RCC 7860 (cell line): Measurements from ENCODE around the gene ZSCAN12.
A peak's percentile ranks its signal among the peaks of the same experiment; 100 is the strongest.
"Not testable (repeated sequence)": the region's sequence is repeated elsewhere in the genome, so short reads cannot be mapped to it uniquely, and the experiment has no call there.

Experiments
- DNase-seq: peaks from one replicate; pipeline ENCODE4 v3.0.0-alpha.2; 2015; ENCODE audit warnings: low spot score
- FAIRE-seq: peaks from 2 replicates; lab custom pipeline; 2012; peaks lifted over from hg19 to GRCh38; lab: Jason Lieb, UNC

ZSCAN12 gene

GRCh38 chr6:28399350-28400121 lies at the start of gene ZSCAN12:
Gene ZSCAN12, minus strand, starts transcription at chr6:28399747. Its CDS starts 1,342 bp downstream, at chr6:28398405.
- no peak for FAIRE-seq
- peak; percentile 44 for DNase-seq

GRCh38 chr6:28449056-28449455 lies 49.5 kb upstream of the ZSCAN12 start:
- DNase-seq, result no peak
- FAIRE-seq, result no peak

- not testable (repeated sequence) for FAIRE-seq
These were observed 48.0 kb upstream of the ZSCAN12 start for GRCh38 chr6:28447512-28447906.

GRCh38 chr6:28446818-28447511 lies 47.4 kb upstream of the ZSCAN12 start:
- FAIRE-seq (no peak), DNase-seq (no peak)

More at GRCh38 chr6:28447512-28447906, 48.0 kb upstream of the ZSCAN12 start:
- not testable (repeated sequence) for DNase-seq

GRCh38 chr6:28444759-28445158 lies 45.2 kb upstream of the ZSCAN12 start:
- FAIRE-seq, DNase-seq: not testable (repeated sequence)

- DNase-seq (peak; percentile 81), FAIRE-seq (peak; percentile 64)
These were observed 43.7 kb upstream of the ZSCAN12 start, which contains the start of gene ZSCAN23 for GRCh38 chr6:28443112-28443773. Gene ZSCAN23, minus strand, starts transcription at chr6:28443491. Its CDS starts 7,225 bp downstream, at chr6:28436266.

GRCh38 chr6:28442586-28442985 lies 43.0 kb upstream of the ZSCAN12 start:
- no peak for FAIRE-seq
- DNase-seq, result no peak

- FAIRE-seq (no peak), DNase-seq (no peak)
These were observed 36.9 kb upstream of the ZSCAN12 start for GRCh38 chr6:28436404-28436803.

- FAIRE-seq, result no peak
- no peak for DNase-seq
These were observed 33.6 kb upstream of the ZSCAN12 start for GRCh38 chr6:28433119-28433518.

GRCh38 chr6:28429781-28430180 lies 30.2 kb upstream of the ZSCAN12 start:
- FAIRE-seq, result no peak
- no peak for DNase-seq

- DNase-seq (no peak), FAIRE-seq (no peak)
These were observed 26.5 kb upstream of the ZSCAN12 start for GRCh38 chr6:28425944-28426541.

- DNase-seq (no peak), FAIRE-seq (no peak)
These were observed 24.6 kb upstream of the ZSCAN12 start for GRCh38 chr6:28424163-28424562.

- FAIRE-seq (no peak), DNase-seq (no peak)
These were observed 24.0 kb upstream of the ZSCAN12 start for GRCh38 chr6:28423546-28423945.

GRCh38 chr6:28413681-28414080 lies 14.1 kb upstream of the ZSCAN12 start:
- FAIRE-seq (no peak), DNase-seq (no peak)

GRCh38 chr6:28410767-28411166 lies 11.2 kb upstream of the ZSCAN12 start:
- DNase-seq (no peak), FAIRE-seq (no peak)

GRCh38 chr6:28408076-28408802 lies 8.7 kb upstream of the ZSCAN12 start:
- no peak for FAIRE-seq

GRCh38 chr6:28407401-28407800 lies 7.9 kb upstream of the ZSCAN12 start:
- DNase-seq (no peak), FAIRE-seq (no peak)

More at GRCh38 chr6:28408076-28408802, 8.7 kb upstream of the ZSCAN12 start:
- DNase-seq, result no peak

GRCh38 chr6:28403923-28404322 lies 4.4 kb upstream of the ZSCAN12 start:
- DNase-seq, FAIRE-seq: not testable (repeated sequence)

- no peak for FAIRE-seq
- DNase-seq, result no peak
These were observed 2.6 kb upstream of the ZSCAN12 start for GRCh38 chr6:28402197-28402596.

GRCh38 chr6:28401172-28401571 lies 1.6 kb upstream of the ZSCAN12 start:
- DNase-seq, result no peak
- no peak for FAIRE-seq
